Muscle of arm (tissue), 12 donors: ENCODE results near the gene AGBL4. TPM values are rescaled to one million over a fixed set of nuclear protein-coding genes. Genes with fewer than 3 reads are reported as not detected.

Experiments used
- DNase-seq: peaks from one replicate; pipeline ENCODE4 v3.0.0-alpha.2; 2013
- polyA plus RNA-seq, 12 donors: library from polyadenylated mRNA; unstranded; fragments of 120-200 nt; gene quantifications; one replicate each; pipeline ENCODE4 v1.2.1, GENCODE V29; 2013; ENCODE audit not compliant: insufficient read length in 12 of 12

The AGBL4 gene
- polyA plus RNA-seq, 12 donors, result 0.12 to 0.72 (median 0.21) TPM; not detected in 2

DNA sequence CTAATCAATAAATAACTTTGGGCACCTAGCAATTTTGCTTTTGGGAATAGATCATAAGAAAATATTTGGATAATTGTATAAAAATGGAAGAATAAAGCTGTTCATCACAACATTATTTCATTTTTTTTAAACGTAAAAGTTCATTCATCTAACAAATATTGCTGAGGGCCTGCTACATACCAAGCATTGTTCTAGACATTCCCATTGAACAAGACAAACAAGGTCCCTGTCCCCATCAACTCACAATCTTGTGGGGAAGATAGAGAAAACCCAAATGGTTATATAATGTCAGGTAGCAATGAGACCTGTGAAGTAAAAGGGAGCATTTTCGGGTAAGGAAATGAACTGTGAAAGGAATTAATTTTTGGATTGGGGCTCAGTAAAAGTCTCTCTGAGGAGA is 1193.0 kb downstream of the AGBL4 start:
- no peak for DNase-seq

DNA sequence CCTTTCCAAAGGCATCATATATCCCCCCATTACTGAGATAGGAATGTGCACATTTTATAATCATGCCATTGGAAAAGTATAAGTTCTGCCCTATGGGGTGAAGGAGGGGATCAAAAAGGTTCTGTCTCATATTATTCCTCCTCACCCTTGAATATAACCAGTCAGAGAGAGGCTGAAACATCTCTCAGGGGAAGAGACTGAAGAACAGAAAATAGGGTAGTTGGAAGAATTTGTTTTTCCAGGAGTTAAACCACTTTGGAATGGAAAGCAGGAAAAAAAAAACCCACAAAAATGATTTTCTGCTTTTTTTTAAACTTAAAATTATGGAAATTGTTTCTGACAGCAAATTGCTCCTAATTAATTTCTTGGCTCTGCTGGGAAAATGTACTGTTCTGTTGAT is 1194.3 kb downstream of the AGBL4 start:
- DNase-seq, result no peak

DNA sequence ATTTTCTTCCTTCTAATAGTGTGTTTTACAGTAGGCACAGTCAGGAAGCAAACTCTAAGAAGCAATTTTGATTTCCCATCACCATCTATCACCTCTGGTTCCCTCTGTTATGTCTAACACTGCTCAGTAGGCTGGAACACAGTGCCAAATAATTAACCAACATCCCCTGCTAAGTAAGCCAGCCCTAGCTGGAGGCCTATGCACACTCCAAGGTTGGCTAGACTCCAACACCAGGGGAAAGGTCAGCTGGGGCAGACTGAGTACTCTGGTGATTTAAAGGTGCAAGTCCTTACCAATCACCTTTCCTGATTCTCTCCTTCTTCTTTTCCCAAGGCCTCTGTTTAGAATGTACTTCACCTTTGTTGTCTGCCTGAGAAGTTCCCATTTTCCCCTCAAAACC is 1200.6 kb downstream of the AGBL4 start:
- no peak for DNase-seq

DNA sequence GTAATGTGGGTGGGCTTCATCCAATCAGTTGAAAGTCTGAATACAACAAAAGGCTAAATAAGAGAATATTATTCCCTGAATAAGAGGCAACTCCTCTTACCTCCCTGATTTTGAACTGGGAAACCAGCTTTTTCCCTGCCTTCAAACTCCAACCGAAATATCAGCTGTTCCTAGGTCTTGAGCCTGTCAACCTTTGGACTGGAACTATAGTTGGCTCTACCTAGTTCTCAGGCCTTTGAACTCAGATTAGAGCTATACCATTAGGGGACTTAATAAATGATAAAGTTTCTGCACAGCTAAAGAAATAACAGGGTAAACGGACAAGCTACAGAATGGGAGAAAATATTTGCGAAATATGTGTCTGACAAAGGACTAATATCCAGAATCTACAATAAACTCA is 1203.3 kb downstream of the AGBL4 start:
- no peak for DNase-seq

DNA sequence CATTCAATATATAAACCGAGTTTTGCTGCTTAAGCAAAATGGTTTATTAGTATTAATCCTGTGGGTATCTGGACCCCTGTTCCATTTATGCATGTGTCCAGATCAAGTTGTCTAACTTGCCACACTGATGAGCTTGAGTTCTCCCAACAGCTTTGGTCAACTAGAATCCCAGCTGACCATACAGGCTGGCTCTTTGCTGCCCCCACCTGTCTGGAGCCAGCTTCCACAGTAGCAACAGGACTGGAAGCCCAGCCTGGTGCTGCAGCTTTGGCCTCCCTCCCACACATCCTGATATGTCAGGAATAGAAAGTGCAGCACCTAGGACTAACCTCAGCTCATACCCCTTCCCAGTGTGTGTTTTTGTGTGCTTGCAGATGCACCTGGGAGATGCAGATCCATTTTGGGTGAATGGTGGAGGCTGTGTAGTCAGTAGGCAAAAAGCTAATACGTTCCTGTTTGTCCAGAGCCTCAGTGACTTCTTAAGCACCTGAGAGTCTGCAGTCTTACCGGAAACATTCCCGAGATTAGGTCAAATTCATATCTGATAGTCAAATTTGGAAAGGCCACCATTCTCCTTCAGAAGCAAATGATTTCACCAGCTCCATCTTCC is 1206.1 kb downstream of the AGBL4 start:
- DNase-seq, result no peak

DNA sequence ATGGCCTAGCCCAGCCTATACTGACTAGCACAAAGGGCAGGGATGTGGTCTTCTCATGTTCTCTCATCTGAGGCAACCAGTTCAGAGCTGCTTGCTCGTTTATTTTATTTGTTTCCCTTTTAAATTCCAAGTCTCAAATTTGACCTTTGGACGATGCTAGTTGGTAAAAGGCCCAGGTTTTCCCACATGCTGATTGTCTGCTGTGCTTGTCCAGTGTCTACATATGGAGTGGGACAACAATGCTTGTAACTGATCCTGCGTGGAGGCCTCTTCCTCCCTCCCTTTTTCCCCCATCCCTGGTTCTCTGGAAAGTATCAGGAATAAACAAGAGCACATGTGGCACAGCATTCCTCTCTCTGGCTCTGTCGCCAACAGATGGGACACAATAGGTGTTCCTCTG is 1213.0 kb downstream of the AGBL4 start:
- peak; percentile 31 for DNase-seq

DNA sequence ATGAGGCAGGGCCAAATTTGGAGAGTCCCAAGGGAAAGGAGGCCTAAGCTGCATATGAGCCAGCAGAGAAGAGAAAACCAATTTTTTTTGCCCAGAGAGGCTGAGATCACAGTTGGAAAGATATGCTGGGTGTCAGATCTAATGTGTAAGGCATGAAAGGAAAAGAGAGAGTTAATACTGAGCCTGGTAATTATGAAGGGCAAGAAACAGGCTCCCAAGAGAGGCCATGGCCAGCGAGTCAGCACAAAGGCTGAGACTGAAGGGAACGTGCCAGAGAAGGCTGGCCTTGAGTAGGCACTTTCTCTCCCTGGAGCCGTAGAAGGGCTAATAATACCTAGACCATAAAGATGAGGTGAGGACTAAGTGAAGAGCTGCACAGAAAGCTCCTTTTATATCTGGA is 1215.3 kb downstream of the AGBL4 start:
- DNase-seq, result no peak

DNA sequence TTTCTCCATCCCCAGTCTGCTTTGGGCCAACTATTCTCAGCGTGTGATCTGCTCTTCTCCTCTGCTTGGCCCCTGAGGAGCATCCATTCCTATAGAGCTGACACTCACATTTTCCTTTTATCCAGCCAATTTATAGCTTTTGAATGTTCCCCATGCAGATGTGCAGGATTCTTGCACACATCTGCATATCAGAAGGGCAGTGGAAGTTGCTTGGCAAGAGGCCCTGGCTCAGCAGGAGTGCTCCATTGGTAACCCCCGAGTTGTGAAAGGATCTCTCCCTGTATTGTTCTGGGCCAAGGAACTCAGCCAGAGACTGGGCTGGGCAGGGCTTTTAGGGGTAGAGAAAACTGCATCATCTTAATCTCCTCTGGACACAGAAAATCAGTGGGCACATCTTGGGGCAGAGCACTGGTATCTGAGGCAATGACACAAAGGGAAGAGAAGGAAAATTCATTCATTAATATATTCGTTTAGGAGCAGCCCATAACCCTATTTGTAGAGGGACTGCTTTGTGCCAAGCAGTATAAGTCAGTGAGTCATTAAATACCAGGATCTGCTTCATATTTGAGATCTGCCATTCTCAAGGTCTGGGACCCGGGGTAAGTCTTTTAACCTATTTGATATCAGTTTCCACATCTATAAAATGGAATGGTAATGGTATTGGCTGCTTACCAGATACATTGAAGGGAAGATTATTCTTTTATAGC is 1216.0 kb downstream of the AGBL4 start:
- DNase-seq, result peak; percentile 55

DNA sequence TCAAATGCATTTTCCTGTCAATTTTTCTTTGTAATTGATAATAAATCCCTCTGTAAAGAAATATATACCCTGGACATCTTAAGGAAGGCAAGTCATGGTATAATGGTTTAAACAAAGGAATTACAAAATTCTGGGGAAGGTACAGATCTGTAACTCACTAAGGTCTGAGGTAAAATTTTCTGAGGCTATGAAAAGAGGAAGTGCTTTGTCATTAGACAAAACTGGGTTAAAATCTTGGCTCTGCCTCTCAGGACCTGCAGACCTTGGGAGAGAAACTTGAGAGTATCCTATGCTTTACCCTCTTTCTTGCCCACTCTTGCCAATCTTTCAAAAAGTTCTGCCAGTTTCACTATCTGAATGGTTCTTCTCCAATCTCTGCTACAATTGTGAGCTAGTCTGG is 1220.3 kb downstream of the AGBL4 start:
- no peak for DNase-seq

DNA sequence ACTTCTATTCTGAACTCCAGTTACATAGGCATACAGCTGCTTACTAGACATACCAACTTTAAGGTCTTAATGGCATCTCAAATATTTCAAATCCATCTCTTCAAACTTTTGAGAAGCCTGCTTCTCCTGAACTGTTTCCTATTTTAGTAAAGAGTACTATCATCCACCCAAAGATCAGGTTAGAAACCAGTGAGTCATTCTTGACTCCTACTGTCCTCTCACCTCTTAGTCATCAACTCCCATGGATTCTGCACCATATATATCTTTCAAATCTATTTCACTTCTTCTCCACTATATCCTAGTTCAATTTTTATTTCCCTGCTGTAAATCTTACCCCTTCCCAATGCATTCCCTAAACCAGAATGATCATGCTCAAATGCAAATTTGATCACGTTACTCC is 1228.9 kb downstream of the AGBL4 start:
- DNase-seq, result no peak

DNA sequence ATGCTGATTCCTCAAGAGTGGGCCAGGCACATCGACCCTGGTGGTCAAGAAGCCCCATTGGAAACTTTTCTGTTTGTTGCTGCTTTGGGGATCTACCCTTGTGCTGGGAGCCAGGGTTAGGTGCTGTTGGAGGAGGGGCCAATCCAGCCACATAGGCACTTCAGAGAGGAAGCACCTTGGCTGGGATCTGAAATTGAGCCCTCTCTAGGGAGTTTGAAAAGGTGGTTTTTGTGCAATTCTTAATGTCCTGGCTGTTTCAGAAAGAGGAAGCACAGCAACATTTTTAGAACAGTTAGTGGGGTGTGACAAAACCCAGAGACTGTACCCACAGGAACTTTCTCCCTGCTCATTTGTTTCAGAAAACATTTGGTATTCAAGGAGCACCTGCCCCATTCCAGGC is 1229.9 kb downstream of the AGBL4 start:
- no peak for DNase-seq

DNA sequence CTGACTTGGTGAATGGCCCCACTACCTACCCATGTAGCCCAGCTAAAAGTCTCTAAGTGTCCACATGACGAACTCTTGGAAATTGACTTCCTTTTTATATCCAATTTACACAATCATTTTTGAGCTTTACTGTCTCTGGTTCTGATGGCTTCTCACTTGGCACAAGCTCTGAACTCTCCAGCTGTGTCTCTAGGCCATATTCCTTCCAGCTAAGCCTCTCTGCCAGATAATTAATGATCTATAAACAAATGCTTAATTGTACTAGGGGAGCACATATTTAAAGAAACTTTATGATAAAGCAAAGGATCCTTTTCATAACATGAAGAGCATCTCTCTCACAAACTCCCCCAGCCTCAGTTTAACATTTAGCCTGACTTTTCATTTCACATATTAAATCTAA is 1230.8 kb downstream of the AGBL4 start:
- DNase-seq, result no peak

DNA sequence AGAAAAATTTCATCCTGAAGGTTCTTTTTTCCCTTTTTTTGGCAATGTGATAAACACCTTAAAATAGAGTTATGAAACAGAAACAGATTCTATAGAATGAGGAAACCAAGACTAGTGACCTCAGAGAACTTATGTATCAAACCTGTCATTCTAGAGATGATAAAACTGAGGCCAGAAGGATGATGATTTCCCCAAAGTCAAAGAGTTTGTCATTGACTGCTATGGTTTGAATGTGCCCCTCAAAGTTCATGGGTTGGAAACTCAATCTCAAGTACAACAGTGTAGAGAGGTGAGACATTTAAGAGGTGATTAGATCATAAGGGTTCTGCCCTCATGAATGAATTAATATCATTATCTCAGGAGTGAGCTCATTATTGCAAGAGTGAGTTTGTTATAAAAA is 1233.4 kb downstream of the AGBL4 start:
- no peak for DNase-seq

DNA sequence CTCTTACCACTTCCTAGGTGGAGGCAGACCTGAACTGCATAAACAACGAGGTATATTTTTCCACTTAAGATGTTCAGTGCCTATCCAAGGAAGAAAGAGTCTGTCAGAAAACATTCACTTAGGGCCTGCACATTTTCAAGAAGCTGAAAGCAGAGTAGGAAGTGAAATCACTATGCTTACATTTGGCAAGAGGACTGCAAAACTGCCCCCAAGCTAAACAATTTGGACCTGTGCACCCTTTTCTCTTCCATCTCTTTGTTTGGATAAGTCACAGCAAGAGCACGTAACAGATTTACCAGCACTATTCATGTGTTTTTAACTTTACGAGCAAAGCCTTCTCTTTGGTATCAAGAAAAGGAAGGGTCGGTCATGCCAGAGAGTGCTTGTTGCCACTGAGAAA is 1233.9 kb downstream of the AGBL4 start:
- no peak for DNase-seq

DNA sequence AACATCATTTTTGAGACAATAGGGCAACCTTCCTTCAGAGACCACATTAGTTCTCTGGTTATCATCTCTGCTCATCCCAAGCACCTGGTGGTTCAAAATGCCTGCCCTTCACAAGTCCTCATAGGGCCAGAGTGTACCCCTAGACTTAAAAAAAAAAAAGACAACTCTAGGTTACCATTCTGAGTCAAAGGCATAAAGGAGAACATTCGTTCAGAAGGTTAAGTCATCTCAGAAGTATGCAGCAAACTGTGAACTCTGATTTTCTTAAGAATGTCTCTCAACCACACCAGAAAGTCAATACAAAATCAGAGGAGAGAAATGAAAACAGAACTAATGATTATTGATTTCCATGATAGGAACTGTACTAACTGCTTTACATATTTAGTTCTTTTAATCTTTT is 1237.9 kb downstream of the AGBL4 start:
- DNase-seq, result no peak

DNA sequence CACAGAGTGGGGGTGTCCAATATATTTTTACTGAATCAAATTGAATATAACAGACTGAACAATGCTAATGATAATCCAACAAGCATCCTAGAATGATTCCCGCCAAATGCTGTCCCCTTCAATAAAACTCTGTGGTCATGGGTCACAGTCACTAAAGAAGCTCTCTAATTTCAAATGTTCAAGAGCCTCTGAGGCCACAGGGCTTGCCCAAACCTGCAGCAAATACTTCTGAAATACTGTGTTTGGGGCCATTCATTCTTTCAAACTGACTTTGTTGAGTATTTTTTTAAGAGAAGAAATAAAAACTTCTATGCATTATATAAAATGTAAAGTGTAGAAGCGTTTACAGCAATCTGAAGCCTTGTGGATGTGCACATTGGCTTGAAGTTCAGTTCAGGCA is 1239.5 kb downstream of the AGBL4 start:
- DNase-seq, result no peak

DNA sequence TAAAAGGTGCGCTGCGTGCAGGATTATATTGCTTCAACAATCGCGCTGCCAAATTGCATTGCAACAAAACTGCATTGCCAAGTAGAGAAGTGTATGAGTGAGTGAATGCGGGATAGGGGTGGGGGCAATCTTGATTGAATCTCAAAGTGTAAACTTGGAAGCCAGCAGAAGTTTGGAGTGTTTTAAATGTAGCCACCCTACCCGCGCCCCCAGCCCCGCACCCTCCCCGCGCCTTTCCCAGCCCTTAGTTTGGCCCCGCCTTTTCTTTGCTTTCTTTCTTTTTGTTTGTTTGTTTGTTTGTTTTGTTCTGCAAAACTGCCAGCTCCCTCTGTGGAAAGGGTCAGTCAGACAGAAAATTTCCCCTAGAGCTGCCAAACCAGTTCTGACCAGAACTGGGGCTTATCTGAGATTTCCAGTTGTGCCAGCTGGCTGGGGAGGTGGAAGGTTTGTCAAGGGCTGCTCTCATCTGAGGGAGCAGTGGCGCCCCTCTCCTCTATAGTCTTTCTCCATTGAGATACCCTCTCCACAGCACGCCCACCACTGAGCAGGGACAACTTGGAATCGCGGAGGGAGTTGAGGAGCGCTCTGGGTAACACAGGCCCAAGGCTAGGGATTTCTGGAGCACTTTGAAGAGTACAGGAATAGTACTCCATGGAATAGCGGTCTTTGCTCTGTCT is 1246.4 kb downstream of the AGBL4 start:
- no peak for DNase-seq

DNA sequence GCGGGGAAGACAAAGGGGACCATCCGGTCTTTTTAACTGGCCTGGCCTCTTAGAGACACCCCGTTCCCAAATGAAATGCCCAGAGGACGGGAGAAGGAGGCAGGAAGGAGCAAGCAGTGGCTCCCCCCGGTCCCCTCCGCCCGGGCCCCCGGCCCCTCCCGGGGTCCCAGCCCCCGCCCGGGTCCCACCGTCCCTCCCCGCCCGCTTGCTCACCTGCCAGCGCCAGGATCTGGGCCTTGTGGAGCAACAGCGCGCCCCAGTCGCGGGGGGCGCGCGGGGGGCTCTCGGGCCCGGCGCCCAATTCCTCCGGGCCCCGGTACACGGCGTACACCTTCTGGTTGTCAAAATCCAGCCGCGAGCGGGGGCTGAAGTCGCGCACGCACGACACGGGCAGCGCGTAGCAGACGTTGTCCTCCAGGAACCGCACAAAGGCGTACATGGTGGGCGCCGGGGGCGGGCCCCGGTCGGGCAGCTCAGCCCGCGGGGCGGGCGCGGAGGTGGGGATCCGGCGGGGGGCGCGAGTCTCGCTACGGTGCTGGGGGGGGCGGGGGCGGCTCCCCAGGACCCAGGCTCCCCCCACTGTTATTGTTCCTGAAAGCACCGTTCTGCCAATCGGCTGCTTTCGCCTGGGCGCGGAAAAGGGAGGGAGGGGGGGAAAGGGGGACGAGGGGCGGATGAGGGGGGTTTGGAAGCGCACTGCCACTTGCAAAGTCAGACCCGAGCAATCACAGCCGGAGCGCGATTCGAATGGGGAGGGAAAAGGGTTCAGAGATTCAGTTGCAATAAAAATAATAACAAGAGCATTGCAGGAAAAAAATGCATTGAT is 1247.1 kb downstream of the AGBL4 start, which contains the start of gene BEND5:
TSS of gene BEND5 (minus strand) at position 499 of the 826 bp plus-strand sequence. CDS start at position 439, 60 bp downstream.
- DNase-seq, result peak; percentile 85

DNA sequence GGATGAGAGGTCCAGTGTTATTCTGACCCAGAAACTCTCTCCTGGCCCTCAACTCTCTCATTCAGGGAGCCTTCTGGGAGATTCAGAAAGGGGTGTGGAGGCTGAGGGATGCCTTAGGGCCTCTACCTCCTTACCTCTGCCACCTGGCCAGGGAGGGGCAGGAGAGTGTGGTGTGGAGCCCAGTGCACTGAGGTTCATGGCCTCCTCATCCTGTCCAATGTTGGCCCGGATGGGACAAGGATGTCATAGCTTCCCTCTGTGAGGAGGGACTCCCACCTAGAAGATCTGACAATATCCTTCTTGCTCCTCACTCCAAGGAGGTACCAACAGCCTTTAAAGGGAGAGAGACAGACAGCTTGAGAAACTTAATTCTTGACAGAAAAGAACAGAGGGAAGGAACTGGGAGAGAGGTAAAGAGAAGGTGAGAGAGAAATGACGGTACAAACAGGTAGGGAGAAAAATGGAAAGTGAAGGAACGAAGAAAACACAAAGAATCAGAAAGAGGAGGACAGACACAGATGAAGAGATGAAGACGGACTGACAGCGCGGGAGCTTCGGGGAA is 1247.8 kb downstream of the AGBL4 start:
- DNase-seq, result no peak

DNA sequence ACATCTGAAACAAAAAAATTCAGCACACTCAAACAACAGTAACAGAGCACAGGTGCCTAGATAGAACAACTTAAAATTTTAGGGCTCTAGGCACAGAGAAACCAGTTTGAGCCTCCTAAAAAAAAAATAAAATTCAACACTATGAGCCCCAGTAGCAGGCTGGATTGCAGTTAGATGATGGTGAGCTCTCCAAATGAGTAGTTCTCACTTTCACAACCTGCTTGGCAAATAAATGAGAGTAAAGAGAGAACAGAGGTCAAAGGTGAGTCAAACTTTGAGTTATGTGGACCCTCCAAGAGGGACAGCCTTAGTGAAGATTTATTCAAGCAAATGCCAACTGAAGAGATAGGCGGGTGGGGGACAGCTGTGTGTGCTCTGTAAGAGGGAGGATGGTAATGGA is 1250.6 kb downstream of the AGBL4 start:
- no peak for DNase-seq

DNA sequence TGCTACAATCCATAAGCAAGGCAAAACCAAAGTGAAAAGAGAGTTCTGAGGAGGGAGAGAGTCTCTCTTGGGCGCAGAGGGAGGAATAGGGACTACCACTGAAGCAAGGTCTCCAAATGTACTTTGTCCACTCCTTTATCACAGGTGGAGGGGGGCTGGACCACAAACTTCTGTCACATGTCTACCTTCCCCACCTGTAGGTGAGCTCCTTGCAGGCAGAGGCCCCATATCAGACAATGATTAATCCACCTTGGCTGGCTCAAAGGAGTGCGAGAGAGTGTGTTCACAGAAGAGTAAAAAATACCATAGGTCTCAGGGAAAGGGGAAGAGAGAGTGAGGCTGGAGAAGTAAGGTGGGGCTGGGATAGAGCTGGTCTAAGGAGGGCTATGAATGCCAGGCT is 1251.5 kb downstream of the AGBL4 start:
- no peak for DNase-seq

DNA sequence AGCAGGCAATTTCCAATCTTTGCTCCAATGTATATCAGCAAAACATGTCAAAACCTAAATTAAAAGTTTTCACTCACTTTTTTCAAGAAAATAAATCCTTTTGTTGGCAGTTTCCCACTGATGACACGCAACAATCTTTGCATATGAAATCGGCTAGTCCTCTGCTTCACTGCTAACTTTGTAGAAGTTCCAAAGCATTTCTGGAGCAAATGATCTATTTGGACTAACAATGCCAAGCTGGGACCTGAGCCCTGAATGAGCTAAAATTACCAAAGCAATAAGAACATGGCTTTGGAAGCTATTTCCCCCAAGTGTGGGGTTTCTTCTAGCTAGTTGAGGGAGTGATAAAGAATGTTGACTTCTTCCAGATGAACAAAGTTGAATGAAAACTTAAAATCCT is 1252.2 kb downstream of the AGBL4 start:
- peak; percentile 58 for DNase-seq
